GM19452 (cell line): ENCODE measurements around the gene GRIA1.

Experiments used
- ATAC-seq: cut with Tn5 transposase; IDR thresholded peaks from one replicate; pipeline ENCODE4 v1.9.1; 2021; ENCODE audit not compliant: unreplicated experiment

GRIA1 gene

DNA sequence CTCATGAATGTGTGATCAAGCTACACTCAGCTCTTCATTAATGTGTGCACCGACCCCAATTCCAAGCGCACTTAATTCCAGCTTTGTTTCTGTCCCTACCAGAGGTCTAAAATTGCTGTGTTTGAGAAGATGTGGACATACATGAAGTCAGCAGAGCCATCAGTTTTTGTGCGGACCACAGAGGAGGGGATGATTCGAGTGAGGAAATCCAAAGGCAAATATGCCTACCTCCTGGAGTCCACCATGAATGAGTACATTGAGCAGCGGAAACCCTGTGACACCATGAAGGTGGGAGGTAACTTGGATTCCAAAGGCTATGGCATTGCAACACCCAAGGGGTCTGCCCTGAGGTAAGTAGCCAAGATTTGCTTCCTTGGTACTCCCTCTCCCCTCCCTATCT lies 279.6 kb downstream of the GRIA1 start:
- no peak for ATAC-seq

GRCh38 chr5:153774686-153775085 lies 284.2 kb downstream of the GRIA1 start:
- no peak for ATAC-seq

- ATAC-seq = no peak
Observed at GRCh38 chr5:153775923-153776322, 285.5 kb downstream of the GRIA1 start.

DNA sequence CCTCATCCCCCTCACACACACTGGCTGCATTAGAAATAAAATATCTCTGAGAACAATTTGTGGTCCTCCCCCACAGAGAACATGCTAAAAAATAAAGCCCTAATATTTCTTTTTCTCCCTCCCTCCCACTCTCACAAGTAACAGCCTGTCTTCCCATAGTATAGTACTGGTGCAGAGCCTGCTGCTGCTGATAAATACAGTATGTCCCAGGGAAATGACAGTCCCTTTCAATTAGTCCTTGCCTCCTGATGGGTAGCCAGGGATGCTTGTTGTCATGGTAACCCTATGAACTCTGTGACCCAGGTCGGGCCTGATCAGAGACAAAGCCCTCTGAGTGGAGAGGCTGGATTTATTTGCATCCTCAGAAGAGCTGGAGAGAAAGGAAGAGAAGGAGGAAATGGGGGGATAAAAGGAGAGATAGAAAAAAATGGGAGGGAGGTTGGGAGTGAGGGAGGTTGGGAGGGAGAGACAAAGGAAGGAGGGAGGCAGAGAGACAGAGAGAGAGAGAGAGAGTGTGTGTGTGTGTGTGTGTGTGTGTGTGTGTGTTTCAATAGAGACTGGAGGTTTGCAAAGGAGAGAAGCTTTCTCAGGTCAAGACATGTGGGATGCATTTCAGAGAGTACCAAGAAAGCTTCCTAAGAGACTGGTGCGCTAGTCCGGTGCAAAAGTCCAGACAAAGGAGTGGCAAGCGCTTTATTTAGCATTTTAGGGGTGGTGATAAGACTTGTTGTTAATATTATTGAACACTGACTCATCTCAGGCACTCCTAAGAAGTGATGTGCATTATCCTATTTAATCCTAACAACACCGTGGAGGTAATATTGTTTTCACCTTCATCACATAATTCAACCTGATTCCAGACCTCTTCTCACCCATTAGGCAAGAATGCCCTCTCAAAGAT lies 287.5 kb downstream of the GRIA1 start:
- no peak for ATAC-seq

DNA sequence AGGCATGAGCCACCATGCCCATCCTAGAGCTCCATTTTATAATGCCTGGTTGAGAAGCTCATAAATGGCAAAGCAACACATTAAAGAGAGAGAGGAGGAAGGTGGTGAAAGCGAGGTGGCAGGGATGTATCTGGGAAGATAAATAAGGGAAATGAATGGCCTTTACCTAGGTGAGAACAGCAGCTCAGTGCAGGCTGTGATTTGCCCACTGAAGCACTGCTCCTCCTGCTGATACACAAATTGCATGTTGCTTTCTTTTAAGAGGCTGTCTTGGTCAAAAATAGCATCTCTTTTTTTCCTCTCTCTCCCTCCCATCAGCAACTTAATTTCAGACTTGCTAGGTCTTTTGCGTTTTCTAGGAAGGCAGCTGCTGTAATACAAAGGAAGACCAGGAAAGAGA lies 289.4 kb downstream of the GRIA1 start:
- no peak for ATAC-seq

GRCh38 chr5:153780876-153781705 lies 290.6 kb downstream of the GRIA1 start:
- no peak for ATAC-seq

- ATAC-seq = no peak
Observed at GRCh38 chr5:153782589-153783361, 292.3 kb downstream of the GRIA1 start.

DNA sequence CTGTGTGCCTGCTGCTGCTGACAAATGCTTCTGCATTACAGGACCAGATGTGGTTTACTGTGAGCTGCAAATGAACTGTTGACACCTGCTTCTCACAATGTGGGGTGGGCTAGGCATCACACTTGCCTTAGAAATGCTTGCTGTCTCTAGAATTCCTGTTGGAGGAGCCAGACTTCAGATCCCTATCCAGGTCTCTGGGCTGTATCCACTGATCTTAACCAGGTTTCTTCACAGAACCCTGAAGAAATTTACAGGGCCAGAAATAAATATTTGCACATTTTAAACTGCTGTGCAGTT lies 292.8 kb downstream of the GRIA1 start:
- ATAC-seq = no peak

- ATAC-seq = no peak
Observed at GRCh38 chr5:153784277-153784676, 293.8 kb downstream of the GRIA1 start.

DNA sequence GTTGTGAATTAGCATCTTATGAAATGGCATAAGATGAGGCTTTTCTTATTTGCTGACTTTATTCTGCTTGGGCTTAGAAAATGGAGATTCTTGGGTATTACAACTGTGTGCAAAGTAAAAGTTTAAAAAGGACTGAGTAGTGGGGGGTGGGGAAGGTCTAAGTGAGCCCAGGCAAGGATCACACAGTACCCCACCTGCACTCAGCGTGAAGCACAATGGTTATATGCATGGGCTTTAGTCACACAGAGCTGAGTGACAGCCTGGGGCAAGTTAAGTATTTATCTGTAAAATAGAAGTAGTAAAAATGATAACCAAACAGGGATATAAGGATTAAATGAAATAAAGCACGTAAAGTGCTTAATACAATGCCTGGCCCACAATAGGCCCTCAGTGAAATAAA lies 300.9 kb downstream of the GRIA1 start:
- no peak for ATAC-seq

GRCh38 chr5:153792305-153792704 lies 301.8 kb downstream of the GRIA1 start:
- ATAC-seq = no peak

DNA sequence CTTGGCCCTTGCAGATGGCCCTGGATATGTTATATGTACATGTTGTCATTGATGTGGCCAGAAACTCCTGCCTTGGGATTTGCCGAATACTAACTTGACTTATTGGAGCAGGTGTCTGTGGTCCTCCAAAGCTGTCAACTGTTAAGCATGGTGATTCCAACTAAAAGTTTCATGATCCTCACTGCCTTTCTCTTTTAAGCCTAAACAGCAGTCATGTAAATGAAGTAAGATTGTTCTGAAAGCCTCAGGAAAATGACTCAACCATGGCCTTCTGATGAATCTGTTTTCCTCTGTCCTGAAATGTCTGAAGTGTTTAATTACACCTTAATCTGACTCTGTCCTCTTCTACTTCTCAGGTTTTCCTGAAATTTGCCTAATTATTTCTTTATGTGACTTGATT lies 303.2 kb downstream of the GRIA1 start:
- ATAC-seq = no peak

GRCh38 chr5:153794327-153794726 lies 303.9 kb downstream of the GRIA1 start:
- no peak for ATAC-seq

- ATAC-seq = no peak
Observed at GRCh38 chr5:153796527-153796926, 306.1 kb downstream of the GRIA1 start.

DNA sequence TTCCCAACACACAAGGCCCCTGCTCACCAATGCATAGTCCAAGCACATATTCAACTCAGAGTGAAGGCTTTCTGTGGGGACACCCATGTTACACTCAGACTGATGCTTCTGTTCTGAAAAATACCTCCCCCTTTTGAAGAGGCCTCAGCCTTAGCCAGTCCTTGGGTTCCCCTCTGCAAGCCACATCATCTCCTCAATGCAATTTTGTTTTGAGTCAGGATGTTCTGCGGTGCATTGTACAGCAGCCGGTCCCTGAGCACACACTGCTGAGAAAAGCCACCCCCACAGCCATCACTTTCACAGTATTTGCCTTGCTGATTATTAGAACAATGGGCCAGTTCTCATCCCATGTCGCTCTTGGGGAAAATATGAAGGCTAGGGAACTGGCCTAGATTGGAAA lies 307.0 kb downstream of the GRIA1 start:
- peak; percentile 61 for ATAC-seq

- no peak for ATAC-seq
Observed at GRCh38 chr5:153798830-153799229, 308.4 kb downstream of the GRIA1 start.

DNA sequence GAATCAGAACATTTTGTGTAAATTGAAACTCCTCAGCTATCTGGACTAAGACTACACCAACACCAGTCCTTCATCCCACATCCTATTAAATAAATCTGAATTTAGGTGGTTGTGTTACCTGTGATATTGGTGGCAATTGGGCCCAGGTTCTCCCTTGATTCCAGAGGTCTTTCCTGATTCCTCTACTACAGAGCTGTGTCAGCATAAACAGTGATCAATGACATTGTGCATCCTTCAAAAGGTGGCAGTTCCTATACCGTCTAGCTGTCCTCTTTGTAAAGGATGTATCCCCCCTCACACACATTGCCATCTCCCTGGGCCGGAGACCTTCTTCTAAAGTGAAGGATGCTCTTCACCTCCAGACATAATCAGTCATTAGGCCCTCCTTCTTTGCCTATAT lies 309.0 kb downstream of the GRIA1 start:
- ATAC-seq = no peak

- ATAC-seq = no peak
Observed at GRCh38 chr5:153802050-153802821, 311.8 kb downstream of the GRIA1 start.

- no peak for ATAC-seq
Observed at GRCh38 chr5:153807801-153808200, 317.3 kb downstream of the GRIA1 start.

DNA sequence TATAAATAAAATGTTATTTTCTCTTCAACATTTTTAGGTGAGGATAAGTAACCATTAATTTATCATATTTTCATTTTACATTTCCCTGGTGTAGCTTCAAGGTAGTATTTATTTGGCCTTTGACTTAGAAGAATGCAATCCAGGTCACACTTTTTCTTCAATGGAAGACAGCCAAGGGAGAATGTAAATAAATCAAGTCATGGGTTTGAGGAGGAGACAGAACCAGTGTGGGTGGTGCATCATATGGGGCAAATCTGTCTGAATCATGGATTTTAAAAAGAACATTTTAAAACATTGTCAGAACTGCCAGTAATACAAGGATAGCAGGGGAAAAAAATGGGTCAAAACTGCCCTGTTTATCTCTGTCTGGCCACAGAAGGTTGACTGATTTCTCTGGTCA lies 318.7 kb downstream of the GRIA1 start:
- no peak for ATAC-seq

GRCh38 chr5:153813901-153814300 lies 323.4 kb downstream of the GRIA1 start:
- ATAC-seq = no peak
